Hematopoietic multipotent progenitor cell treated with erythropoietin and hydrocortisone succinate and interleukin-3 and kit ligand, for 4 days (in vitro differentiated cells): ENCODE results near the gene ACVR2B.

Source experiments
- DNase-seq: peaks from one replicate; pipeline ENCODE4 v3.0.0-alpha.2; 2015

Gene ACVR2B

GRCh38 chr3:38534180-38534579 lies 80.5 kb downstream of the ACVR2B start:
- no peak for DNase-seq

- DNase-seq = no peak
These were observed 80.9 kb downstream of the ACVR2B start for GRCh38 chr3:38534604-38535003.

DNA sequence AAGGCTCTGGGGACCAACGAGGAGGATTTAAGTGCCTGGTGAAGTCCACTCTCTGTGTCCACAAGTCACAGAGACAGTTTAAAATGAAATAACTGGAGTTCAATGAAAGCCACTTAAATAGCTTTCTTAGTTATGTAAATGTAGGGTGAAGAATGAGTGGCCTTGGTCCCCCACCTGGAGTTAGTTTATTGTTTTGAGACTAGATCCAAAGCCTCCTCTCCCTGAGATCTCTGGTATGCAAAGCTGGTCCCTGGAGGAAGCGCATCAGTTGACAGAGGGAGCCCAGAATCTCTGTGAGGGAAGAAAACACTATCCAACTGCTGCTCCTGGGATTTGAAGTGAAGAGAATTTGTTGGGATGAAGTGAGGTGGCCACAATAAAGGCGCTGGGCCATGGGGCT lies 83.0 kb downstream of the ACVR2B start:
- DNase-seq = no peak

DNA sequence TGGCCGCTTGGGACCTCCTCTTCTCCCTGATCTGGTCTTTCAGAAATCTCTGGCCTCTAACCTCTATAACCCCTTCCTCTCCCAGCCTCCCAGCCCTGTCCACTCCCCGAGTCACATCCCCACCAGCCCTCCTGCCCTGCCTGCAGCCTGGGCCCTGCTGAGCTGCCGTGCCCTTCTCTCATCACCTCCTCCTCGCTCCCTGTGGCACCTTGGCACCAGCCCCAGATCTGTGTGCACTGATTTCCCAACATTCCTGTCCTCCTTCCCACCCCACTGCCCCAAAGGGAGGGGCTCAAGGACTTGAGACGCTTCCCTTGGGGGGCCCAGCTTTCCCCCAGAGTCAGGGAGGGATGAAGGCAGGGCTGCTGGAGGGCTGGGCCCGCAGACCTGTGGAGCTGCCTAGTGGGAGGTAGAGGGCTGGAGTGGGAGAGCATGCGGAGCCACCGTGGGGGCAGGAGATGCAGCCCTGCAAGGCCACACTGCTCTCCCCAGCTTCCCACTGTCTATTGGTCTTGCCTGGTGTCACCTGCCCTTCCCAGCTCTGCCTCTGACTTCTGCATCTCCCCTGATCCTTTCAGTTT lies 85.2 kb downstream of the ACVR2B start:
- no peak for DNase-seq

- DNase-seq = no peak
These were observed 88.1 kb downstream of the ACVR2B start for GRCh38 chr3:38541806-38542205.
